Kidney (tissue), 14 donors: Measurements from ENCODE around the gene PCGF1. TPM values are rescaled to one million over a fixed set of nuclear protein-coding genes. Genes with fewer than 3 reads are reported as not detected.

ENCODE experiments used
- DNase-seq, 5 donors: peaks; one replicate each; pipeline ENCODE4 v3.0.0-alpha.2; 2013 to 2020
- FAIRE-seq: peaks from 2 replicates; lab custom pipeline; 2012; peaks lifted over from hg19 to GRCh38; lab: Jason Lieb, UNC
- H3K27ac ChIP-seq, 2 donors: one replicate each; pipeline ENCODE4 v1.7.0; 2013; ENCODE audit warnings: low read depth in 2 of 2, low read length in 2 of 2, inconsistent platforms in 1 of 2
- H3K27me3 ChIP-seq: one replicate; pipeline ENCODE4 v1.7.1; 2013; ENCODE audit warnings: low read length, inconsistent platforms; ENCODE audit not compliant: control insufficient read depth, insufficient read depth
- H3K36me3 ChIP-seq, 3 donors: one replicate each; pipeline versions ENCODE4 v1.7.0 to v1.7.1; 2013; ENCODE audit warnings: low read length in 3 of 3, control low read depth in 1 of 3, inconsistent platforms in 1 of 3; ENCODE audit not compliant: insufficient read depth in 3 of 3, control insufficient read depth in 2 of 3
- H3K4me1 ChIP-seq, 3 donors: one replicate each; pipeline versions ENCODE4 v1.7.0 to v1.7.1; 2013; ENCODE audit warnings: low read length in 3 of 3, inconsistent platforms in 1 of 3, low read depth in 1 of 3; ENCODE audit not compliant: control insufficient read depth in 2 of 3, insufficient read depth in 2 of 3
- H3K4me3 ChIP-seq, 3 donors: one replicate each; pipeline versions ENCODE4 v1.7.0 to v1.8.1; 2013; ENCODE audit warnings: low read length in 3 of 3, control low read depth in 1 of 3, inconsistent platforms in 1 of 3
- H3K9ac ChIP-seq, 3 donors: one replicate each; pipeline versions ENCODE4 v1.7.0 to v1.7.1; 2013; ENCODE audit warnings: low read length in 3 of 3, control low read depth in 1 of 3, inconsistent platforms in 1 of 3
- H3K9me3 ChIP-seq, 3 donors: one replicate each; pipeline versions ENCODE4 v1.7.0 to v1.7.1; 2013; ENCODE audit warnings: low read length in 3 of 3, control low read depth in 1 of 3, inconsistent platforms in 1 of 3; ENCODE audit not compliant: control insufficient read depth in 2 of 3, insufficient read depth in 1 of 3
- CTCF ChIP-seq: IDR thresholded peaks from 3 replicates; pipeline ENCODE4 v1.5.1; 2012; ENCODE audit warnings: mild to moderate bottlenecking, moderate library complexity, borderline replicate concordance; ENCODE audit not compliant: insufficient read depth; ENCODE audit errors: extremely low read depth
- intact Hi-C: fragments of 100-400 bp; cut with DNase I; formaldehyde crosslinking; loops from one replicate; pipeline ENCODE4 v1.11.1; 2022
- polyA plus RNA-seq: library from polyadenylated mRNA; stranded (reverse); fragments of 350-450 nt; fragmentation: Illumina TruSeq; extraction: RNeasy Lipid Tissue Mini Kit (QIAGEN cat#74804); gene quantifications from one replicate; pipeline ENCODE4 v1.2.3, GENCODE V29; 2014; ENCODE audit warnings: low read depth, low replicate concordance; ENCODE audit not compliant: insufficient read depth
- total RNA-seq: library from RNA; stranded (reverse); fragmentation: NEBNext Ultra II Directional; extraction: Animal tissue kit (Norgen Biotek cat#: 25700); gene quantifications from one replicate; pipeline ENCODE4 v1.2.1, GENCODE V29; 2021
- donor health status: control.
- donor health status: control.
- donor health status: control.
- donor health status: control.
- donor health status: control.
- donor health status: DM: yes; HTN: yes; CAD: no.
- donor health status: Normal renal cell carcinoma (clear cell type).

The PCGF1 gene
- total and polyA plus RNA-seq, 2 donors from 2014 or later = 20.1 to 20.7 TPM

GRCh38 chr2:74515981-74516633 lies 8.6 kb upstream of the PCGF1 start:
- peaks cover 55% of the 10 kb centered on the region for H3K27me3 ChIP-seq
- intact Hi-C loops = no loop called here
- no peak overlapping the region for H3K27ac ChIP-seq
- H3K4me3 ChIP-seq = peak overlapping the region in 1 of 3 donors; percentile 13
- TF ChIP-seq CTCF = no peak
- H3K9ac ChIP-seq = no peak overlapping the region
- FAIRE-seq (no peak), DNase-seq (peak; percentile 86 to 91 (median 89))
- H3K4me1 ChIP-seq = peaks cover 0 to 5% (median 0%) of the 10 kb centered on the region in 3 donors
- no peaks in the 10 kb centered on the region for H3K9me3 ChIP-seq
- no peaks in the 10 kb centered on the region for H3K36me3 ChIP-seq

GRCh38 chr2:74515271-74515980 lies 7.9 kb upstream of the PCGF1 start:
- Histone ChIP-seq H3K27me3 (peaks cover 60% of the 10 kb centered on the region), H3K36me3 (no peaks in the 10 kb centered on the region), H3K9ac (no peak overlapping the region), H3K4me3 (no peak overlapping the region), H3K9me3 (no peaks in the 10 kb centered on the region), H3K27ac (no peak overlapping the region), H3K4me1 (peaks cover 0 to 5% (median 0%) of the 10 kb centered on the region in 3 donors)
- intact Hi-C loops = no loop called here
- no peak for TF ChIP-seq CTCF
- FAIRE-seq = no peak
- DNase-seq = peak in 4 of 5 donors; percentile 9 to 65 (median 23)

GRCh38 chr2:74514368-74515270 lies 7.1 kb upstream of the PCGF1 start, which contains the start of gene TLX2:
Gene TLX2 (plus strand): TSS chr2:74514450. CDS start chr2:74514807, 357 bp downstream.
- H3K27ac ChIP-seq = no peak within 1 kb of the TSS
- TF ChIP-seq CTCF = no peak
- peaks cover 0 to 5% (median 0%) of the 10 kb centered on the region in 3 donors for H3K4me1 ChIP-seq
- no peaks in the 10 kb centered on the region for H3K9me3 ChIP-seq
- H3K4me3 ChIP-seq = no peak within 1 kb of the TSS
- peak; percentile 35 to 83 (median 37) for DNase-seq
- H3K36me3 ChIP-seq = no peaks in the 10 kb centered on the region
- FAIRE-seq = no peak
- intact Hi-C loops = no loop called here
- peaks cover 68% of the 10 kb centered on the region for H3K27me3 ChIP-seq
- no peak within 1 kb of the TSS for H3K9ac ChIP-seq
